Gastrocnemius medialis (tissue), 4 donors: Measurements from ENCODE around the gene RARRES1. TPM values are rescaled to one million over a fixed set of nuclear protein-coding genes. Genes with fewer than 3 reads are reported as not detected.

Experiments used
- ATAC-seq, 2 donors: fragments of 150-250 bp; one replicate each; pipeline ENCODE4 v1.9.1; 2016
- DNase-seq, 2 donors: peaks; one replicate each; pipeline ENCODE4 v3.0.0-alpha.2; 2019
- H3K27ac ChIP-seq, 4 donors: fragments of 200-600 bp; sonication (generic); 1 replicate in 1 of 4; 2 replicates in 3 of 4; pipeline ENCODE4 v1.5.1; 2016 to 2018; ENCODE audit warnings: mild to moderate bottlenecking in 2 of 4, moderate library complexity in 1 of 4
- H3K27me3 ChIP-seq, 3 donors: fragments of 200-600 bp; sonication (generic) in 2 of 3; 1 replicate in 1 of 3; 2 replicates in 2 of 3; pipeline versions ENCODE4 v1.5.1 to v1.6.0; 2016 to 2019; ENCODE audit warnings: mild to moderate bottlenecking in 1 of 3, moderate library complexity in 1 of 3
- H3K36me3 ChIP-seq, 2 donors: fragments of 200-600 bp; sonication (generic) in 1 of 2; one replicate each; pipeline ENCODE4 v1.5.1; 2017 to 2018
- H3K4me1 ChIP-seq, 2 donors: fragments of 200-600 bp; sonication (generic) in 1 of 2; one replicate each; pipeline ENCODE4 v1.5.1; 2016 to 2017; ENCODE audit warnings: mild to moderate bottlenecking in 2 of 2
- H3K4me3 ChIP-seq, 4 donors: fragments of 200-600 bp; sonication (generic) in 3 of 4; 1 replicate in 1 of 4; 2 replicates in 3 of 4; pipeline ENCODE4 v1.5.1; 2016 to 2019; ENCODE audit warnings: mild to moderate bottlenecking in 2 of 4
- H3K9me3 ChIP-seq, 3 donors: fragments of 200-600 bp; sonication (generic) in 2 of 3; 1 replicate in 1 of 3; 2 replicates in 2 of 3; pipeline ENCODE4 v1.5.1; 2016 to 2019
- CTCF ChIP-seq, 5 experiments: fragments of 450-650 bp in 3 of 5; fragments of 200-600 bp in 2 of 5; sonication (generic) in 2 of 5; IDR thresholded peaks in 4 of 5; conservative IDR thresholded peaks in 1 of 5; 1 replicate in 4 of 5; 2 replicates in 1 of 5; pipeline ENCODE4 v1.5.1; 2016 to 2019; ENCODE audit warnings: antibody characterized with exemption in 5 of 5, mild to moderate bottlenecking in 3 of 5, moderate library complexity in 3 of 5
- POLR2A ChIP-seq, 2 donors: fragments of 450-650 bp; IDR thresholded peaks; one replicate each; pipeline ENCODE4 v1.6.1; 2017; ENCODE audit warnings: antibody characterized with exemption in 2 of 2, mild to moderate bottlenecking in 2 of 2, moderate library complexity in 2 of 2
- in situ Hi-C, 4 donors: fragments of 200-750 bp; cut with MboI; loops; one replicate each; pipeline versions ENCODE4 v1.15.0 to v1.8.0; 2017; ENCODE audit warnings: low sequenced_read_pairs in 4 of 4
- intact Hi-C: fragments of 100-400 bp; cut with DNase I; formaldehyde crosslinking; loops from one replicate; pipeline ENCODE4 v1.15.1; 2023; ENCODE audit warnings: low total_unique reads
- total RNA-seq, 4 donors: library from RNA; depleted of rRNA; stranded (reverse); fragments of >200 nt; gene quantifications; one replicate each; pipeline versions ENCODE4 v1.1.0 to v1.2.3, GENCODE V29; 2016

The RARRES1 gene
- total RNA-seq, 4 donors from 2014 or later: 1.4 to 27.6 (median 4.4) TPM

GRCh38 chr3:158768361-158768787 lies 36.1 kb upstream of the RARRES1 start:
- Histone ChIP-seq H3K36me3 (no peaks in the 10 kb centered on the region), H3K9me3 (no peaks in the 10 kb centered on the region), H3K27me3 (no peaks in the 10 kb centered on the region), H3K4me3 (peak overlapping the region; percentile 4 to 30 (median 6)), H3K27ac (peak overlapping the region; percentile 26 to 67 (median 50)), H3K4me1 (peaks cover 18 to 33% of the 10 kb centered on the region in 2 donors)
- intact Hi-C loops: no loop called here
- TF ChIP-seq CTCF (IDR thresholded peaks at IDR 0.05 in 4 of 5, conservative IDR thresholded peaks at IDR 0.05 in 1 of 5) (no peak), POLR2A (IDR thresholded peaks at IDR 0.05) (no peak)
- ATAC-seq (peak; percentile 62 to 70), DNase-seq (peak; percentile 26 to 51)
- in situ Hi-C loops: no loop called here

GRCh38 chr3:158766364-158766763 lies 34.1 kb upstream of the RARRES1 start:
- ATAC-seq (no peak), DNase-seq (no peak)
- H3K4me1 ChIP-seq: peaks cover 22 to 41% of the 10 kb centered on the region in 2 donors
- H3K27ac ChIP-seq: no peak overlapping the region
- intact Hi-C loops (no loop called here), in situ Hi-C loops (no loop called here)
- no peak overlapping the region for H3K4me3 ChIP-seq
- H3K27me3 ChIP-seq: no peaks in the 10 kb centered on the region
- no peaks in the 10 kb centered on the region for H3K36me3 ChIP-seq
- no peaks in the 10 kb centered on the region for H3K9me3 ChIP-seq
- no peak for TF ChIP-seq CTCF (IDR thresholded peaks at IDR 0.05 in 4 of 5, conservative IDR thresholded peaks at IDR 0.05 in 1 of 5)
- no peak for TF ChIP-seq POLR2A (IDR thresholded peaks at IDR 0.05)

- Histone ChIP-seq H3K9me3 (no peaks in the 10 kb centered on the region), H3K27ac (no peak overlapping the region), H3K4me3 (no peak overlapping the region), H3K36me3 (no peaks in the 10 kb centered on the region), H3K4me1 (peaks cover 22 to 36% of the 10 kb centered on the region in 2 donors), H3K27me3 (no peaks in the 10 kb centered on the region)
- intact Hi-C loops (no loop called here), in situ Hi-C loops (no loop called here)
- DNase-seq: no peak
- ATAC-seq: no peak
- no peak for TF ChIP-seq POLR2A (IDR thresholded peaks at IDR 0.05)
- TF ChIP-seq CTCF (IDR thresholded peaks at IDR 0.05 in 4 of 5, conservative IDR thresholded peaks at IDR 0.05 in 1 of 5): no peak
Observed at GRCh38 chr3:158765518-158766205, 33.4 kb upstream of the RARRES1 start.

- in situ Hi-C loops: no loop called here
- no peak for ATAC-seq
- Histone ChIP-seq H3K4me3 (no peak overlapping the region), H3K36me3 (no peaks in the 10 kb centered on the region), H3K27me3 (no peaks in the 10 kb centered on the region), H3K27ac (peak overlapping the region in 3 of 4 donors; percentile 8 to 49 (median 19)), H3K9me3 (no peaks in the 10 kb centered on the region), H3K4me1 (peaks cover 16 to 23% of the 10 kb centered on the region in 2 donors)
- intact Hi-C loops: no loop called here
- DNase-seq: no peak
- TF ChIP-seq CTCF (IDR thresholded peaks at IDR 0.05 in 4 of 5, conservative IDR thresholded peaks at IDR 0.05 in 1 of 5): no peak
- TF ChIP-seq POLR2A (IDR thresholded peaks at IDR 0.05): no peak
Observed at GRCh38 chr3:158763421-158763820, 31.2 kb upstream of the RARRES1 start.
